Measurements from ENCODE around the gene USP14.

The USP14 gene

GRCh38 chr18:240175-240574, 81.8 kb downstream of the USP14 start:
- DNase-seq, result no peak

GRCh38 chr18:245282-245847, 87.0 kb downstream of the USP14 start:
- DNase-seq, result no peak

GRCh38 chr18:248053-248452, 89.7 kb downstream of the USP14 start:
- DNase-seq, result no peak

- DNase-seq, result no peak
Observed at GRCh38 chr18:250685-251084, 92.3 kb downstream of the USP14 start.

- no peak for DNase-seq
Observed at GRCh38 chr18:251572-251971, 93.2 kb downstream of the USP14 start.

- no peak for DNase-seq
Observed at GRCh38 chr18:253121-253520, 94.8 kb downstream of the USP14 start.

- DNase-seq, result no peak
Observed at GRCh38 chr18:255171-255570, 96.8 kb downstream of the USP14 start.

GRCh38 chr18:260547-260946, 102.2 kb downstream of the USP14 start:
- DNase-seq, result no peak

GRCh38 chr18:261398-262073, 103.2 kb downstream of the USP14 start:
- no peak for DNase-seq
